ENCODE measurements around the gene TNFRSF6B. TPM values are rescaled to one million over a fixed set of nuclear protein-coding genes. Genes with fewer than 3 reads are reported as not detected.

TNFRSF6B gene
- total and polyA plus RNA-seq, 5 donors, result 0.23 to 2.7 (median 1.2) TPM; not detected in 1

DNA sequence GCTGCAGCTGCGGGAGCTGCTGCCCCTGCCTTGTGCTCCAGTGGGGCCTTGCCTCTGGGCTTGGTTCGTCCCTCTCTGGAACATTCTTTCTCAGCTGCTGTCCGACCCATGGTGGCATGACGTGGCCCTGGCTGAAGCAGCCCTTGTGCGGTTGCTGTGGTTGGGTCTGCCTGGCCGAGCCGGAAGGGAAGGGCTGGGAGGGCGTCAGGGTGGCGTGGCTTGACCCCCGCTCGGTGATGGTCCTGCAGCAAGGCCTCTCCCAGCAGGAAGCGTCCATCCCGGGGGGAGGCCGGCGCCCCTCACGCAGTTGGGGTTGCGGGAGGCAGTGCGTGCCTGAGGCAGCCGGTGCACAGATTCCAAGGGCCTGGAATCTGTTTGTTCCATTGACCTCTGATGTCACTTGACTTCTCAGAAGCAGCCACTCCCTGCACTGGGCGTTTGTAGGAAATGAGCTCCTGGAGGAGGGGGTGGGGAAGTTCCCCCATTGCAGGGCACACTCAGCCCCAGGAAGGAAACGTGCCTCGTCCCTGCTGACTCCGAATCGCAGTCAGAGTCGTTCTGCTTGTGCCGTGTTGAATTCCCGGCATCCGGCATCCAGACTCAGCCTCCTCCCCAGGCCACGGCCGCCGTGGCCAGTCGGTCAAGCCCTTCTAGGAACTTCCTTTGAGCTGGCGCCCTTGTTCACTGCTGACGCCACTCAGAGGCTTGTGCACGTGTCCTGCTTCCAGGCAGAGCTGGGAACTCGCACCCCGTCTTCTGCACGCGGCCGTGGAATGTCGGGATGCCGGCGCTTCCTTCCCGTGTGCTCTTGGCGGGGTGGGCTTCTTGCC, 9.7 kb upstream of the TNFRSF6B start:
- Histone ChIP-seq H3K9me3 (ENCODE audit: control insufficient read depth, low read length) (no peaks in the 10 kb centered on the region), H3K27ac (ENCODE audit: low read length) (peak overlapping the region; percentile 83), H3K27me3 (ENCODE audit: control insufficient read depth, insufficient read depth) (no peaks in the 10 kb centered on the region), H3K4me3 (ENCODE audit: low read length) (no peak overlapping the region), H3K4me1 (ENCODE audit: control insufficient read depth, insufficient read depth, low read length) (peaks cover 8% of the 10 kb centered on the region)
- DNase-seq (peak; percentile 90 to 92 (median 91)), ATAC-seq (peak; percentile 63 to 83)
- WGBS, result 24% methylated on average over 45 of the region's 45 CpGs
- intact Hi-C loops (cut with DNase I), result no loop called here

- peak overlapping the region; percentile 83 for H3K27ac ChIP-seq (ENCODE audit: low read length)
- no peak for ATAC-seq
- H3K27me3 ChIP-seq (ENCODE audit: control insufficient read depth, insufficient read depth), result no peaks in the 10 kb centered on the region
- H3K4me1 ChIP-seq (ENCODE audit: control insufficient read depth, insufficient read depth, low read length), result peaks cover 6% of the 10 kb centered on the region
- 85% methylated on average over 29 of the region's 29 CpGs for WGBS
- peak; percentile 34 to 75 (median 67) for DNase-seq
- intact Hi-C loops (cut with DNase I), result no loop called here
- no peaks in the 10 kb centered on the region for H3K9me3 ChIP-seq (ENCODE audit: control insufficient read depth, low read length)
- H3K4me3 ChIP-seq (ENCODE audit: low read length), result no peak overlapping the region
Measured at GRCh38 chr20:63687419-63688178, 8.9 kb upstream of the TNFRSF6B start.

DNA sequence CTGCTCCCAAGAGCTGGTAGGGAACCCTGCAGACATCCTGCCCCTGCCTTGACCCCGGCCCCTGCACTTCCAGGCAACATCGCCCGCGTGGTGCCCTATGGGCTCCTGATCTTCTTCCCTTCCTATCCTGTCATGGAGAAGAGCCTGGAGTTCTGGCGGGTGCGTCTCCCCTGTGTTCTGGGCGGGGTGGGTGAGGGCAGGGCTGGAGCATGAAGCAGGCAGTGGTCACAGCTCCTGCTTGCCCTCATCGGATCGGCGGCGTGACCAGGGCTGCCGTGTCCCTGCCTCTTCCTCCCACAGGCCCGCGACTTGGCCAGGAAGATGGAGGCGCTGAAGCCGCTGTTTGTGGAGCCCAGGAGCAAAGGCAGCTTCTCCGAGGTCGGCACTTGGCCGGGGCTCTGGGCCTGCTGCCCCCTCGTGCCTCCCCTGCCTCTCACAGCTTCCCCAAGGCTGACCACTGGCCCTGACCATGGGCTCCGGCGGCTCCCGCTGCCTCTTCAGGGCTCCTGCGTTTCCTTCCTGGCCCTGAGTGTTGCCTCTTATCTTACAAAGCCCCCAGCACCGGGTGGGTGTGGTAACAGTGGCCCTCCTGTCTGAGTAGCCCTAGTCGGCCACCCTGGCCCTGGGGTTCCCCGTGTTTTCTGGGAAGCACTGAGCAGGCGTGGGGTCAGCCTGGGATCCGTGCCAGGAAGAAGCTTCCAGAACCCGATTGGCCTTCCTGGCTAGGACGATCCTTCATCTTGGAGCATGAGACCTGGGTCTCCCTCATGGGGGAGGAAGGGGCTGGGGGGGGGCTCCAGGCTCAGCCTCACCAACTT, 8.0 kb upstream of the TNFRSF6B start:
- ATAC-seq (no peak), DNase-seq (peak; percentile 51 to 73 (median 71))
- peaks cover 6% of the 10 kb centered on the region for H3K4me1 ChIP-seq (ENCODE audit: control insufficient read depth, insufficient read depth, low read length)
- no peaks in the 10 kb centered on the region for H3K27me3 ChIP-seq (ENCODE audit: control insufficient read depth, insufficient read depth)
- no peak overlapping the region for H3K4me3 ChIP-seq (ENCODE audit: low read length)
- intact Hi-C loops (cut with DNase I), result no loop called here
- no peaks in the 10 kb centered on the region for H3K9me3 ChIP-seq (ENCODE audit: control insufficient read depth, low read length)
- H3K27ac ChIP-seq (ENCODE audit: low read length), result peak overlapping the region; percentile 83
- 66% methylated on average over 31 of the region's 31 CpGs for WGBS

DNA sequence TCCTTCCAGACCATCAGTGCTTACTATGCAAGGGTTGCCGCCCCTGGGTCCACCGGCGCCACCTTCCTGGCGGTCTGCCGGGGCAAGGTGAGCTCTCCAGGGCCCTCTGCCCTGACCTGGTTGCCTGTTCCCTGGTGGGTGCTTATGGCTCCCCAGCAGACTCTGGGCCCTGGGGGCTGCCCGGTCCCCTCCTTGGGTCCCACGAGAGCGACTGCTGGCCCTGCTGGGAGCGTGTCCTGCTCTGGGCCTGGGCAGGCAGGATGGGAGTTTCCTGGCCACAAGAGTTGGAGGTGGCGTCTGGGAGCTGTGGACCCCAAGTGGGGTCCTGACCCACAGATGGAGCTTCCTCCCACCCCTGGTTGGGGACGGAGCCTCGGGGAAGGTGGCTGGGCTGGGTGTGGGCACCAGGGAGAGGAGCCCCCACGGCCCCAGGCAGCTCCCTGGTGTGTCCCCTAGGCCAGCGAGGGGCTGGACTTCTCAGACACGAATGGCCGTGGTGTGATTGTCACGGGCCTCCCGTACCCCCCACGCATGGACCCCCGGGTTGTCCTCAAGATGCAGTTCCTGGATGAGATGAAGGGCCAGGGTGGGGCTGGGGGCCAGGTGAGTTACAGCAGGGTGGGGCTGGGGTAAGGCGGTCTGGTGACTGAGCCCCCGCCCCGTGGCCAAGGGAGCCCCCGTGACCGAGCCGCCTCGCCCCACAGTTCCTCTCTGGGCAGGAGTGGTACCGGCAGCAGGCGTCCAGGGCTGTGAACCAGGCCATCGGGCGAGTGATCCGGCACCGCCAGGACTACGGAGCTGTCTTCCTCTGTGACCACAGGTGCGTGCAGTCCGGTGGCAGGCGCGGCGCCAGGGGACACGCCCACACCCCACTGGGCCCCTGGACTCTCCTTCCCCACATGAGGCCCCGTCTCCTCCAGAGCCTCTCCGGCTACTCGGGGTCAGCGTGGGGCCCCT, 7.1 kb upstream of the TNFRSF6B start:
- H3K9me3 ChIP-seq (ENCODE audit: control insufficient read depth, low read length), result no peaks in the 10 kb centered on the region
- no peaks in the 10 kb centered on the region for H3K27me3 ChIP-seq (ENCODE audit: control insufficient read depth, insufficient read depth)
- ATAC-seq, result no peak
- intact Hi-C loops (cut with DNase I), result no loop called here
- WGBS, result 91% methylated on average over 44 of the region's 44 CpGs
- no peak overlapping the region for H3K4me3 ChIP-seq (ENCODE audit: low read length)
- peaks cover 6% of the 10 kb centered on the region for H3K4me1 ChIP-seq (ENCODE audit: control insufficient read depth, insufficient read depth, low read length)
- peak; percentile 29 to 75 (median 68) for DNase-seq
- H3K27ac ChIP-seq (ENCODE audit: low read length), result no peak overlapping the region

- ATAC-seq, result no peak
- 90% methylated on average over 40 of the region's 40 CpGs for WGBS
- Histone ChIP-seq H3K27me3 (ENCODE audit: control insufficient read depth, insufficient read depth) (no peaks in the 10 kb centered on the region), H3K4me3 (ENCODE audit: low read length) (no peak overlapping the region), H3K4me1 (ENCODE audit: control insufficient read depth, insufficient read depth, low read length) (peaks cover 6% of the 10 kb centered on the region), H3K9me3 (ENCODE audit: control insufficient read depth, low read length) (no peaks in the 10 kb centered on the region), H3K27ac (ENCODE audit: low read length) (no peak overlapping the region)
- peak; percentile 11 to 62 (median 38) for DNase-seq
- intact Hi-C loops (cut with DNase I), result no loop called here
Measured at GRCh38 chr20:63690003-63690897, 6.2 kb upstream of the TNFRSF6B start.

DNA sequence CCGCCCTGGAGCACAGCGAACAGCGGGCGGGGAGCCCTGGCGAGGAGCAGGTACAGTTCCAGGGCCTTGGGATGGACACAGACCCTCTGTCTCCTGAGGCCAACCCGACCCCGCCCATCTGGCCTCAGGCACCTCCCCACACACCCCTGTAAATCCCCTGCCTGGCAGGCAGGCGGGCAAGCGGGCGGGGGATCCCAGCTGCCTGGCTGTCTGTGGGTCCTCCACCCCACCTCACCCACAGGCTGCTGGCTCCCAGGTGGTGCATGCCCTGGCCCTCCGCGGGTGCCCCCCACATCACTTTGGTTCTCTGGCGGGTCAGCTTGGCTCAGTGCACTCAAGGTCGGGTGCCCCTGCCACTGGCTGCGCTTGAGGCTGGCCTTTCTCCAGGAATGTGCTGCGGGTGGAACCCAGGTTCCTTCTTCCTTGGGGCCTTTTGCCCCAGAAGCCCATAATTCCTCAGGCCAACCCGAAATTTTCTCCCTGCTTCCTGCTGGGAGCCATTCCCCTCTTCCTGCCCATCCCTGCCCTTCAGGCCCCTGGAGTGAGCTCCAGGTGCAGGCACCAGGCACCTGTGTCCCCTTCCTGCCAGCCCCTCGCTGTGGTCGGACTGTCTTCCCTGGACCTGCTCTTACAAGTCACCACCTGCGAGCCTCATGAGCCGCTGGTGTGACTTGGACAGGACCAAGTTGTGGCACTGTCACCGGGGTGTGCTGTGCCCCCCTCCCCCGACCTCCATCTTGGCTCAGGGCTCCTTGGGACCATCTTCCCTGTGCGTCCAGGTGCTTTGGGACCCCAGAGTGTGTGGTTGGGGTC, 5.3 kb upstream of the TNFRSF6B start:
- ATAC-seq (no peak), DNase-seq (peak in 2 of 3 donors; percentile 64 to 69)
- Histone ChIP-seq H3K4me1 (ENCODE audit: control insufficient read depth, insufficient read depth, low read length) (peaks cover 6% of the 10 kb centered on the region), H3K27me3 (ENCODE audit: control insufficient read depth, insufficient read depth) (no peaks in the 10 kb centered on the region), H3K27ac (ENCODE audit: low read length) (no peak overlapping the region), H3K4me3 (ENCODE audit: low read length) (no peak overlapping the region), H3K9me3 (ENCODE audit: control insufficient read depth, low read length) (no peaks in the 10 kb centered on the region)
- intact Hi-C loops (cut with DNase I), result no loop called here
- 82% methylated on average over 24 of the region's 24 CpGs for WGBS

DNA sequence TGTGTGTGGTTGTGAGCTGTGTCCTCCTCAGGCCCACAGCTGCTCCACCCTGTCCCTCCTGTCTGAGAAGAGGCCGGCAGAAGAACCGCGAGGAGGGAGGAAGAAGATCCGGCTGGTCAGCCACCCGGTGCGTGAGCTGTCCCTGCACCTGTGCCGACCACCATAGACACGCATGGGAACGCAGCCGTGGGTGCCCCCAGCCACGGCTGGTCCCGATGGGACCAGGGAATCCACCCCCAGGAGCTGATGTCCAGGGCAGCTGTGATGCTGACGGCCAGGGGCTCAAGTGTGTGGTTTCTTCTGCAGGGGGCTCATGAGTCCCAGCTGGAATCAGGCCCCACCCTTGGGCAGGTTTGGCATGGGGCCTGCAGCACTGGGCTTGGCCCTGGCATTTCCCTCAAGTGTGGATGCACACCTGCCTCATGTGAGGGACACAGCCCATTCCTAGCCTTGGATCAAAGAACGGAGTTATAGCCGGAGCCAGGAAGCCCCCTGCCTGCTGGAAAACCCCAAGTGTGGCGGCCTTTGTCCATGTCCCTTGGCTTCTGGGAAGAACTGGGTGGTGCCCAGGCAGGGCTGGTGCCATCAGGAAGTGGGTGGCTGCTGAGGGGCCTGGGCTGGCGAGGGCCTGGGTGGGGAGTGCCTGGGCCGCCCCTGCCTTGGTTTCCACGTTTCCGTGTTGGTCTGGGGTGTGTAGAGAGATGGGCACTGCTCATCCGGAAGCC, 4.6 kb upstream of the TNFRSF6B start:
- DNase-seq, result peak; percentile 25 to 58 (median 53)
- Histone ChIP-seq H3K4me3 (ENCODE audit: low read length) (no peak overlapping the region), H3K9me3 (ENCODE audit: control insufficient read depth, low read length) (no peaks in the 10 kb centered on the region), H3K27ac (ENCODE audit: low read length) (no peak overlapping the region), H3K4me1 (ENCODE audit: control insufficient read depth, insufficient read depth, low read length) (peaks cover 6% of the 10 kb centered on the region), H3K27me3 (ENCODE audit: control insufficient read depth, insufficient read depth) (no peaks in the 10 kb centered on the region)
- intact Hi-C loops (cut with DNase I), result no loop called here
- 80% methylated on average over 21 of the region's 21 CpGs for WGBS
- ATAC-seq, result no peak

DNA sequence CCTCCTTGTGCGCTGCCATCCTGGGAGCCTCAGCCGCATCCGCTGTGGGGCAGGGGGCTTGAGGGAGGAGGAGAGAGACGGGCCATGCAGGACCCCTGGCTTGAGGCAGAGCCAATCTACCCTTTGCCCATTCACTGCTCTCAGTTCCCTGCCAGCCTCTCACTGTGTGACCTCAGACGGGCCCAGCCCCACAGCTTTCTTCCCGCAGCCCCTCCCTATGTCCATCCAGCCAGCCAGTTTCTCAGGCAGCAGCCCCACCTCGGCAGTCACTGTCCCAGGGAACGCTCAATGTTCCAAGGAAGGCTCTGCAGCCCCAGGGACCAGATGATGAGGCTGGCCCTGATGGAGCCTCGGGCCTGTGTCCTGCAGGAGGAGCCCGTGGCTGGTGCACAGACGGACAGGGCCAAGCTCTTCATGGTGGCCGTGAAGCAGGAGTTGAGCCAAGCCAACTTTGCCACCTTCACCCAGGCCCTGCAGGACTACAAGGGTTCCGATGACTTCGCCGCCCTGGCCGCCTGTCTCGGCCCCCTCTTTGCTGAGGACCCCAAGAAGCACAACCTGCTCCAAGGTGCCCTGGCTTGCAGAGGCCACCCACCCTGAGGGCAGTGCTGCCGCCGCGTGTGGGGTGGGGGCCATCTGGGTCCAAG, 3.9 kb upstream of the TNFRSF6B start:
- ATAC-seq, result no peak
- H3K9me3 ChIP-seq (ENCODE audit: control insufficient read depth, low read length), result no peaks in the 10 kb centered on the region
- WGBS, result 68% methylated on average over 20 of the region's 20 CpGs
- peak; percentile 24 to 72 (median 57) for DNase-seq
- no peaks in the 10 kb centered on the region for H3K27me3 ChIP-seq (ENCODE audit: control insufficient read depth, insufficient read depth)
- H3K27ac ChIP-seq (ENCODE audit: low read length), result no peak overlapping the region
- no peak overlapping the region for H3K4me3 ChIP-seq (ENCODE audit: low read length)
- intact Hi-C loops (cut with DNase I), result no loop called here
- H3K4me1 ChIP-seq (ENCODE audit: control insufficient read depth, insufficient read depth, low read length), result peaks cover under 1% of the 10 kb centered on the region

Measured in right cardiac atrium (tissue), 5 donors.